HFFc6 (cell line): ENCODE measurements around the gene MYBPC3. TPM values are rescaled to one million over a fixed set of nuclear protein-coding genes. Genes with fewer than 3 reads are reported as not detected.

Source experiments
- DNase-seq: peaks from one replicate; pipeline ENCODE4 v3.0.0-alpha.2; 2018
- H3K27ac Mint-ChIP-seq: 2 replicates; pipeline ENCODE4 v1.8.0; 2020; ENCODE audit warnings: mild to moderate bottlenecking, mixed read lengths
- H3K27me3 Mint-ChIP-seq: 2 replicates; pipeline ENCODE4 v1.8.0; 2021; ENCODE audit warnings: mild to moderate bottlenecking, moderate library complexity, mixed read lengths; ENCODE audit not compliant: insufficient read depth
- H3K36me3 Mint-ChIP-seq: 2 replicates; pipeline ENCODE4 v1.8.0; 2021; ENCODE audit warnings: low read depth, mixed read lengths
- H3K4me1 Mint-ChIP-seq: 2 replicates; pipeline ENCODE4 v1.8.0; 2020; ENCODE audit warnings: low read depth, mixed read lengths
- H3K4me3 Mint-ChIP-seq: 2 replicates; pipeline ENCODE4 v1.8.0; 2020; ENCODE audit warnings: mild to moderate bottlenecking, moderate library complexity, mixed read lengths
- H3K9me3 Mint-ChIP-seq: 2 replicates; pipeline ENCODE4 v1.8.0; 2020; ENCODE audit warnings: mild to moderate bottlenecking, mixed read lengths
- total RNA-seq, 6 experiments: library from RNA; stranded (reverse); fragmentation: NEBNext Ultra II Directional; extraction: Animal tissue kit (Norgen Biotek cat#: 25700); gene quantifications; 2 replicates in 1 of 6; 3 replicates in 5 of 6; pipeline ENCODE4 v1.2.3, GENCODE V29; 2021
- TF ChIP-seq, protein P1 (sequence below): fragments of 200-600 bp; sonication (generic); IDR thresholded peaks from 2 replicates; pipeline ENCODE4 v1.5.0; 2021; ENCODE audit warnings: antibody characterized with exemption, mild to moderate bottlenecking

MYBPC3 gene
- total RNA-seq, 6 experiments from 2014 or later = not detected

DNA sequence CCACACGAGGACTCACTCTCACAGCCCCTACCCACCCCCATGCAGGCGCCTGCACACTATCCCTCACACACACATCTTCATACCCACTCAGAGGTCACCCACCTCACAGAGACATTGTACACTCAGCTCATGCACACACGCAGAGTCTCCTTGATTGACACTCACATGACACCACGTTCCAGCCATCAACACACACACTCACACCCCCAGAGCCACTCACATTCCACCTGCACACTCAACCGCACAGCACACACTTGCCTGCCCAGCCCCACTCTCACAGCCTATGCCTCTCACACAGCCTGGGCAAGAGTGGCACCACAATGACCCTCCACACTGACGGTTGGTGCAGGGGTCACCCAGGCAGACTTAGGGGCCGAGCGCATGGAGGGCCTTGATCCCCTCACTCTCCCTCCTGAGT lies 23.6 kb upstream of the MYBPC3 start:
- Mint-ChIP-seq H3K4me3 (no peak overlapping the region), H3K4me1 (peaks cover 13% of the 10 kb centered on the region), H3K27ac (no peak overlapping the region), H3K36me3 (no peaks in the 10 kb centered on the region), H3K9me3 (no peaks in the 10 kb centered on the region), H3K27me3 (peaks cover 1% of the 10 kb centered on the region)
- DNase-seq = no peak
- TF ChIP-seq, protein P1, sequence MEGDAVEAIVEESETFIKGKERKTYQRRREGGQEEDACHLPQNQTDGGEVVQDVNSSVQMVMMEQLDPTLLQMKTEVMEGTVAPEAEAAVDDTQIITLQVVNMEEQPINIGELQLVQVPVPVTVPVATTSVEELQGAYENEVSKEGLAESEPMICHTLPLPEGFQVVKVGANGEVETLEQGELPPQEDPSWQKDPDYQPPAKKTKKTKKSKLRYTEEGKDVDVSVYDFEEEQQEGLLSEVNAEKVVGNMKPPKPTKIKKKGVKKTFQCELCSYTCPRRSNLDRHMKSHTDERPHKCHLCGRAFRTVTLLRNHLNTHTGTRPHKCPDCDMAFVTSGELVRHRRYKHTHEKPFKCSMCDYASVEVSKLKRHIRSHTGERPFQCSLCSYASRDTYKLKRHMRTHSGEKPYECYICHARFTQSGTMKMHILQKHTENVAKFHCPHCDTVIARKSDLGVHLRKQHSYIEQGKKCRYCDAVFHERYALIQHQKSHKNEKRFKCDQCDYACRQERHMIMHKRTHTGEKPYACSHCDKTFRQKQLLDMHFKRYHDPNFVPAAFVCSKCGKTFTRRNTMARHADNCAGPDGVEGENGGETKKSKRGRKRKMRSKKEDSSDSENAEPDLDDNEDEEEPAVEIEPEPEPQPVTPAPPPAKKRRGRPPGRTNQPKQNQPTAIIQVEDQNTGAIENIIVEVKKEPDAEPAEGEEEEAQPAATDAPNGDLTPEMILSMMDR = no peak

DNA sequence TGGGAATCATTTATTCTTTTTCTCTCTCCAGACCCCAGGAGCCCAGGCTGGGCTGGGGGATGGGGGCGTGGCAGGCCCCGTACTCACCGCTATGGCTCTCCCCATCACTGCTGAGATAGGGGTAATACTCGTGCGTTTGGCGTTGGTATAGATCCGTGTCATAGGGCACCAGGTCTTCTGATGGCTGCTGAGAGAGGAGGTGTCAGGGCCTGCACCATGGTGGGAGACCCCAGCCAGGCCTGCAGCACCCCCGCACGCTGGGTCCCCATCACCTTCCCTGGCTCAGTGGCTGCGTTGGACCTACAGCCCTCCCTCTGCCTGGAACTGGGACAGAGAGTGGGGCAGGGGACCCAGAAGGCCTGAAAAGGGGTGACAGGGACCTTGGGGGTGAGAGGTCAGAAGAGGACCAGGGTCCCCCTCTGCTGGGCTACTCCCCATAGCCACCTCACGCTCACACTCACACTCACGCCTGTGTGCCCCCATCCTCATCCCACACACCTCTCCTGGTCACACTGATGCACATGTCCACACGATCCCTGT lies 23.1 kb upstream of the MYBPC3 start:
- Mint-ChIP-seq H3K27ac (no peak overlapping the region), H3K4me1 (peaks cover 13% of the 10 kb centered on the region), H3K4me3 (no peak overlapping the region), H3K36me3 (no peaks in the 10 kb centered on the region), H3K27me3 (peaks cover 1% of the 10 kb centered on the region), H3K9me3 (no peaks in the 10 kb centered on the region)
- DNase-seq = no peak
- TF ChIP-seq, protein P1 = no peak

DNA sequence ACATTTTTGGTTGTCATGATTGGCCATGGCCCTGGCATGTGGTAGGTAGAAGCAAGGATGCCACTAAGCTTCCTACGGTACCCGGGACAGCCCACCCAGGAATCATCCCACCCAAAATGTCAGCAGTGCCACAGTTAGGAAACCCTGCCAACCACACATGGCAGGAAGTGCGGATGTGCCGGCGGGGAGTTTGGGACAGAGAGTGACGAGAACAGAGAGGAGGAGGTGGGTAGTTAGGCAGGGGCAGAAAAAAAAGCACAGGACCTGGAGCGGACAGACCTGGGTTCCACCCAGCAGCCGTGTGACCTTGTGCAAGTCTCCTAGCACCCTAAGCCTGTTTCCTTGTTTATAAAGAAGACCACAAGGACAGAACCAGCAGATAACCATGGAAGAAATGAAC lies 22.5 kb upstream of the MYBPC3 start:
- H3K4me3 Mint-ChIP-seq = no peak overlapping the region
- no peak overlapping the region for H3K27ac Mint-ChIP-seq
- H3K27me3 Mint-ChIP-seq = peaks cover 1% of the 10 kb centered on the region
- no peak for DNase-seq
- peaks cover 13% of the 10 kb centered on the region for H3K4me1 Mint-ChIP-seq
- TF ChIP-seq, protein P1 = no peak
- H3K36me3 Mint-ChIP-seq = no peaks in the 10 kb centered on the region
- no peaks in the 10 kb centered on the region for H3K9me3 Mint-ChIP-seq

DNA sequence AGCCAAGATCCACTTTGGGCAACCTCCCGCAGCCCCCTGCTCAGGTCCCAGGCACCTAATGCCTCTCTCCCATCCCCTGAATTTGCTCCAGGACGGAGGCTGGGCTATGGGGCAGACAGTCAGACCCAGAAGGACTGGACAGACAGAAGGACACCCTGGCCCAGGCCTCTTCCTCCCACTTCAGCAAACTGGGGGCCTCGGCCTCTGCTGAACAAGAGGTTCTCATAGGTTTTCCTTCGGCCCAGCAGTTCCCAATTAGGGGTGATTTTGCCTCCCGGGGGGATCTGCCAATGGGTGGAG lies 22.2 kb upstream of the MYBPC3 start:
- H3K27ac Mint-ChIP-seq = no peak overlapping the region
- no peaks in the 10 kb centered on the region for H3K36me3 Mint-ChIP-seq
- no peak overlapping the region for H3K4me3 Mint-ChIP-seq
- H3K9me3 Mint-ChIP-seq = no peaks in the 10 kb centered on the region
- peaks cover 2% of the 10 kb centered on the region for H3K27me3 Mint-ChIP-seq
- TF ChIP-seq, protein P1 = no peak
- H3K4me1 Mint-ChIP-seq = peaks cover 13% of the 10 kb centered on the region
- DNase-seq = no peak

DNA sequence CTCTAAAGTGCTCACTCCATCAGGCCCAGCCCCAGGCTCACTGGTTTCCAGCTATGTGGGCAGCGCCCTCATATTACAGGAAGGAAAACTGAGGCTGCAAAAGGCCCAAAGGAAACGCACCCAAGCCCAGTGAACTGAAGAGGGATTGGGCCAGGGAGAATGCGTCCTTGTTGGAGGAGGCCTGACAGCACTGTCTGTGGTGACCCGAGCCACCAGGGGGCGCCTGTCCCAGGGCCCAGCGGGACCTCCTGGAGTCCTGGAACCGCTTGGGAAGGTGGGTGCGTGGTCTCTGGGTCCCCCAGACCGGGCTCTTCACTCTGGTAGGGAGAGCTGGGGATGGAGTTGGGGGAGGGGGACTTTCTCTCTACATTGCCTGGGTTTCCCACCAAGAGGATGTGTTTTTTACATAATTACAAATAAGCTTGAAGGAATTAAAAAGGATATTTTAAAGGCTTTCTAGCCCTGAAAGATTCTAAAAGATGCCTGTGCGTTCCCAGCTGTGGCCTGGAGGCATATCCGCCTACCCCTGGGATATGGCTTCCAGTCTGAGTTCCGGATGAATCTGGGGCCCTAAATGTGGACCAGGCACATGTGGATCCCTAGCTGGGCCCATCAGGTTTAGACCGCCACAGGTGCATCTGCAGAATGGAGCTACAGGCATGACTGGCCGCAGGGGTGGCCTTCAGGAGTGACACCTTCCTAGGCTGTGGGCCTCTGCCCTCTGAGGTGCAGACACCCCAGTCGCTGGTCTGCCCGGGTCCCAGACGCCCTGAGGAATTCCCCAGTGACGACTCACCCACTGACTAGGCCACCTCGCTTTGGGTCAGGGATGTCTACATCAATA lies 21.6 kb upstream of the MYBPC3 start:
- peak; percentile 61 for DNase-seq
- no peaks in the 10 kb centered on the region for H3K36me3 Mint-ChIP-seq
- peaks cover 13% of the 10 kb centered on the region for H3K4me1 Mint-ChIP-seq
- peaks cover 3% of the 10 kb centered on the region for H3K27me3 Mint-ChIP-seq
- TF ChIP-seq, protein P1 = peak; percentile 98
- H3K4me3 Mint-ChIP-seq = no peak overlapping the region
- H3K27ac Mint-ChIP-seq = no peak overlapping the region
- H3K9me3 Mint-ChIP-seq = no peaks in the 10 kb centered on the region
